ENCODE data around the gene RBMS3.

RBMS3 gene

GRCh38 chr3:29701326-29701983 is 420.6 kb downstream of the RBMS3 start:
- DNase-seq (ENCODE audit: low spot score), result no peak
- in situ Hi-C loops (cut with MboI; ENCODE audit: low pct_unique_long_range_greater_than_20kb, low sequenced_read_pairs, unreplicated experiment), result no loop called here

DNA sequence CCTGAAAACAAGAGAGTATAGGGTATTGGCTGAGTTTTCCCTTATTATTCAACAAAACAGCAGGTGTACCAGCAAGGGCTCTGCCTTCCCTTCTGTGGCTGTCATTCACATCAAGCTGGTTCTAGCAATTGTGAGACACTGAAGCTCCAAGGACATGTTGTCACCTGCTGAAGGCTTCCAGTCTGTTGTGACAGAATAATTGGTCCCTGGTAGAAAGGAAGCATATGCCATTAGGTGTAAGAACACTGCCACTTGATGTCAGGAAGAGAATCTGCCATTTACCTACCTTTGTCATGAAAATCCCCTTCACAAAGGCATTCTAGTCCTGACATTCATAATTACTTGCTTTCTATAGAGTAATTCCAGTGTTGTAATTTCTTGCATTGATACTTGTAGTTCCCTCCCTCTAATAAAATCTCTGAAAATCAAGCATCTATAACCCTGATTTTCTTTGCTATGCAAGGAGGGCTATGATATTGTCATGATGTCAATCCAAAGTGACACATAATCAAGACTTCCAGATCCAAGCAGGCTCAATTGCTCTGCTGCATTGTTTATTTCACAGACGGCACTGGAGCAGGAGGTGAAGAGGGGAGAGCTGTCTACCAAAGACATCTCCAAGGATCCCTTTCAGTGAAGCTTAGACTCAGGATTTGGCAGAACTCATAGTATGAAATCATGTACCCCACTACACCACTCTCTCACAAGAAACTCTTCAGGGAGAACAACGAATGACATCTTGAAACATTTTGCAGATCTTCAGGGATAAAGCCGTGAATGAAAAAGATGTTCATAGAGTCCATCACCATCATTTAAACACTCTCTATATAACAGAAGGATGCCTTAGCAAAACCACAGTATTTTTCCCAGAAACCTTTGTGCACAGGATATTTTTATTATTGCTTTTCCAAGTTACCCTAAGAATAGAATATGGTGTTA is 425.3 kb downstream of the RBMS3 start:
- TF ChIP-seq, protein P1, sequence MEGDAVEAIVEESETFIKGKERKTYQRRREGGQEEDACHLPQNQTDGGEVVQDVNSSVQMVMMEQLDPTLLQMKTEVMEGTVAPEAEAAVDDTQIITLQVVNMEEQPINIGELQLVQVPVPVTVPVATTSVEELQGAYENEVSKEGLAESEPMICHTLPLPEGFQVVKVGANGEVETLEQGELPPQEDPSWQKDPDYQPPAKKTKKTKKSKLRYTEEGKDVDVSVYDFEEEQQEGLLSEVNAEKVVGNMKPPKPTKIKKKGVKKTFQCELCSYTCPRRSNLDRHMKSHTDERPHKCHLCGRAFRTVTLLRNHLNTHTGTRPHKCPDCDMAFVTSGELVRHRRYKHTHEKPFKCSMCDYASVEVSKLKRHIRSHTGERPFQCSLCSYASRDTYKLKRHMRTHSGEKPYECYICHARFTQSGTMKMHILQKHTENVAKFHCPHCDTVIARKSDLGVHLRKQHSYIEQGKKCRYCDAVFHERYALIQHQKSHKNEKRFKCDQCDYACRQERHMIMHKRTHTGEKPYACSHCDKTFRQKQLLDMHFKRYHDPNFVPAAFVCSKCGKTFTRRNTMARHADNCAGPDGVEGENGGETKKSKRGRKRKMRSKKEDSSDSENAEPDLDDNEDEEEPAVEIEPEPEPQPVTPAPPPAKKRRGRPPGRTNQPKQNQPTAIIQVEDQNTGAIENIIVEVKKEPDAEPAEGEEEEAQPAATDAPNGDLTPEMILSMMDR (IDR thresholded peaks at IDR 0.05; ENCODE audit: extremely low read depth, insufficient read depth, missing control alignments), result no peak
- in situ Hi-C loops (cut with MboI; ENCODE audit: low pct_unique_long_range_greater_than_20kb, low sequenced_read_pairs, unreplicated experiment), result no loop called here
- DNase-seq (ENCODE audit: low spot score), result no peak

More at GRCh38 chr3:29701326-29701983, 420.6 kb downstream of the RBMS3 start:
- TF ChIP-seq, protein P1 (IDR thresholded peaks at IDR 0.05; ENCODE audit: extremely low read depth, insufficient read depth, missing control alignments), result no peak

DNA sequence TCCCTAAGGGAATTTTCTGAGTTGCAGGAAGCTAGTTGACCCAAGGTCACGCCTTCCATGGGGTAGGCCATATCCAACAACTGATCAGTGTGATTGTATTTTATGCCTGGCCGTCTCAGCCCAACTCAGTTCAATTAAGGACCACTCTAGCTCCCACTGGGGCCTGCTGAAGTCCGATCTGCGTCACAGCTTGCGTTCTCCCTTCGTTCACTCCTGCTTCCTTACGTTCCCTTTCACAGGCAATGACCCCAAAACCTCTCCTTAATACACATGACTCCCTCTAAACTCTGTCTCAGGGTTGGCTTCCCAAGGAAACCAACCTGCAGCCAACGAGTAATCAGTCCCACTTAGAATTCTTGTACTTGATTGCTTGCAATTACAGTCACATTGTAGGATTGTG is 428.0 kb downstream of the RBMS3 start:
- in situ Hi-C loops (cut with MboI; ENCODE audit: low pct_unique_long_range_greater_than_20kb, low sequenced_read_pairs, unreplicated experiment), result no loop called here
- DNase-seq (ENCODE audit: low spot score), result no peak
- TF ChIP-seq, protein P1 (IDR thresholded peaks at IDR 0.05; ENCODE audit: extremely low read depth, insufficient read depth, missing control alignments), result no peak

DNA sequence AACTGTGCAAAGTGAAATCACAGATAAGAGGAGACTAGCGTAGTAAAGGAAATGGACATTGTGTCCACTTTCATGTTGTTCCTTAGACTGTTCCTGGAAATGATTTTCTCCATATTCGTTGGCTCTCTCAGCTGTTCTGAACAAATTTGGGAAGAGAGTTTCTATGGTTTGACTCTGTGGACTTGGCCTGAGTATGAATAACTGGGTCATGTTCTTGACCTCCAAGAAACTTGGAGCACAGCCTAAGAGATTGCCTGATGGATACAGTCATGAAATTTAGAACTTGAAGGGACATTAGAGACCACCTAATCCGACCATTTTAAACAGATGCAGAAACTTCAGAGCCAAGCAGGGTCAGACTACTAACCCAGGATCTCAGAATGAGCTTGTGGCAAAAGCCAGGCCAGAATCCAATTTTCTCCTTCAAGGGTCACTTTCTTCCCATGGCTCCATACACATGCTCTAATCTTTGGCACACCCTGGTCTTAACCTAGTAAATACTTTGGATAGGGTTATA is 430.4 kb downstream of the RBMS3 start:
- DNase-seq (ENCODE audit: low spot score), result no peak
- in situ Hi-C loops (cut with MboI; ENCODE audit: low pct_unique_long_range_greater_than_20kb, low sequenced_read_pairs, unreplicated experiment), result no loop called here
- TF ChIP-seq, protein P1 (IDR thresholded peaks at IDR 0.05; ENCODE audit: extremely low read depth, insufficient read depth, missing control alignments), result no peak

DNA sequence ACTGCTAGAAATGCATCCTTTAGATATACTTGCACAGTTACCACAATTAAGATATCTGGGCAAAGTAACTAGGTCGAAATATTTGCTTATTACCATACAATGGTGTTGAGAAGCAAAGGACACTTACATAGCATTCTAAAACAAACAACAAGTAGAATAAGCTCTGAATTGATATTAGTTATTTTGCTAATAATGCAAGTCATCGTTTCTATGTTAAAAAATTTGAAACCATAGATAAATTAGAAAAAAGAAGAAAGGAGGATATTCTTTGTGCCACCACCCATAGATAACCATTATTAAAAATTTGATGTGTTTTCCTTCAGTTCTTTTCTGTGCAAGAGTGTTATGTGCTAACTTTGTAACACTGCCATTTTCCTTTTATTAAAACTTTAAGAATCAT is 435.3 kb downstream of the RBMS3 start:
- in situ Hi-C loops (cut with MboI; ENCODE audit: low pct_unique_long_range_greater_than_20kb, low sequenced_read_pairs, unreplicated experiment), result no loop called here
- no peak for DNase-seq (ENCODE audit: low spot score)
- TF ChIP-seq, protein P1 (IDR thresholded peaks at IDR 0.05; ENCODE audit: extremely low read depth, insufficient read depth, missing control alignments), result no peak

DNA sequence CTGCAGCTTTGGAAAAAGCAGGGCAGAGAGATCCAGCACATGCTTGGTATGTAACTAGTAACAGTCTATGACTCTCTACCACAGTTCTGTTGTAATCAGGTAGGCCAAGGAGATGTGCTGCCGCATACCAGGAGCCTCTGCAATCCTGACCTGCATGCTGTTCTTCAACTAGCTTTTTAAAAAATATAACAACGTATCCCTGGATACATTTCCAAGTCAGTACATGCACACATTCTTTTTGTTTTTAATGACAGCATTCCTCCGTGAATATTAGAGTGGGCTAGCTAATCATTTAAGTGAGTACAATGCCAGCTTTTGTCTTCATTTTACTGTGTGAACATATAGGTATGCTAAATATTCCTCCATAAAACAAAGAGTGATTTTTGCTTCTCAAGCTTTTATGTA is 437.8 kb downstream of the RBMS3 start:
- in situ Hi-C loops (cut with MboI; ENCODE audit: low pct_unique_long_range_greater_than_20kb, low sequenced_read_pairs, unreplicated experiment), result no loop called here
- TF ChIP-seq, protein P1 (IDR thresholded peaks at IDR 0.05; ENCODE audit: extremely low read depth, insufficient read depth, missing control alignments), result no peak
- no peak for DNase-seq (ENCODE audit: low spot score)
